Lower leg skin (tissue), 4 donors: Measurements from ENCODE around the gene DGKQ. TPM values are rescaled to one million over a fixed set of nuclear protein-coding genes. Genes with fewer than 3 reads are reported as not detected.

Experiments used
- DNase-seq, 2 donors: peaks; one replicate each; pipeline ENCODE4 v3.0.0-alpha.2; 2019; ENCODE audit warnings: low spot score in 2 of 2
- H3K4me3 ChIP-seq: fragments of 200-600 bp; sonication (generic); 2 replicates; pipeline ENCODE4 v1.5.1; 2017; ENCODE audit warnings: mild to moderate bottlenecking, low read depth; ENCODE audit not compliant: poor library complexity, severe bottlenecking
- POLR2A ChIP-seq, 2 donors: fragments of 450-650 bp; IDR thresholded peaks; one replicate each; pipeline ENCODE4 v1.6.1; 2016 to 2017; ENCODE audit warnings: antibody characterized with exemption in 2 of 2, mild to moderate bottlenecking in 1 of 2, moderate library complexity in 1 of 2
- WGBS, 2 donors: methylation state at CpG; one replicate each; pipeline ENCODE4 v1.1.5; 2018; 5-methylcytosine and 5-hydroxymethylcytosine counted together
- intact Hi-C: fragments of 100-400 bp; cut with DNase I; formaldehyde crosslinking; loops from one replicate; pipeline ENCODE4 v1.15.0; 2023; ENCODE audit warnings: low total_unique reads
- total RNA-seq, 4 donors: library from RNA; depleted of rRNA; stranded (reverse); fragments of >200 nt; gene quantifications; one replicate each; pipeline ENCODE4 v1.1.0, GENCODE V29; 2016
- TF ChIP-seq, protein P1 (sequence below), 3 donors: fragments of 450-650 bp; IDR thresholded peaks; one replicate each; pipeline ENCODE4 v1.5.1; 2016; ENCODE audit warnings: antibody characterized with exemption in 3 of 3, mild to moderate bottlenecking in 3 of 3, moderate library complexity in 2 of 3

DGKQ gene
- 10 to 100 TPM; 18.4 to 30.7 (median 22.4) TPM for total RNA-seq

DNA sequence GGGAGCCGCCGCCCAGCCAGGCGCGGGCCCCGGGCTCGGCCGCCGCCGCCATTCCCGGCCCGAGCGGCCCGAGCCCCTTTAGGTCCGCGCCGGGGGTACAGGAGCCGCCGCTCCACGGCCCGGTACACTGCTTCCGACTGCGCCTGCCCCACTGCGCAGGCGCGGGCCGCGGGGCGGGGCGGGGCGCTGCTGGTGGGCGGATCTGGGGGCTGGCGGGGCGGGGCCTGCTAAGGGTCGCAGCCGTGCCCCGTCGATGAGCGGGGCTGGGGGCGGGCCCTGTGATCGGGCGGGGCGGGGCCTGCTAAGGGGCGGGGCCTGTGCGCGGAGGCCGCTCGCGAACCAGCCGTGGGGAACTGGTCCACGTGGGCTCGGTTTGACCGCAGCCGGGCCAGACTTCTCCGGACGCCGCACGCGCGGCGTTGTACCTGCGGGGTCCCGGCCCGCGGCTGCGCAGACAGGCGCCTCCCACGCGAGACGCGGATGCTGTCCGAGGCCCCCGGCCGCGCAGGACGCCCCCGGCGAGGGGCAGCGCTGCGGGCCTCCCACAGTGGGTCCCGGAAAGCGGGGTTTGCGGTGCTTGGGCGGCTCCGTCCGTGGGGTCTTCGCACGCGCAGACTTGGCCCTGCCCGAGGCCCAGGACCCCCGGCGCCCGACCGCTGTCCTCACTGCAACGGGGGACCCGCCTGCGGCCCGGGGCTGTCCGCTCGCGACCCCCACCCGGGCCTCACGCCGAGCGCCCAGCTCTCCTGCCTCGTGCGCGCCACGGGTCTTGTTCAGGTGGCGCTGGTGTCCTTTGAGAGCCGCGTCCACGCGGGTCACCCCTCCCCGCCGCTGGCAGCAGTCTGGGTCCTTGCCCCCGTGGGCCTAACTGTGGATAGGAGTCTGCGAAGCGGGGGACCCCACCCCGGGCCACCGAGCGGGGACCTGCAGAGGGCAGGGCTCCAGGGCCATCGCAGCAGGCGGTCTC is at the start of gene DGKQ:
Gene DGKQ, minus strand, starts transcription at position 139 of the 967 bp plus-strand sequence. Its CDS starts 87 bp downstream, at position 52.
- peak within 1 kb of the TSS; percentile 67 for H3K4me3 ChIP-seq
- TF ChIP-seq, protein P1, sequence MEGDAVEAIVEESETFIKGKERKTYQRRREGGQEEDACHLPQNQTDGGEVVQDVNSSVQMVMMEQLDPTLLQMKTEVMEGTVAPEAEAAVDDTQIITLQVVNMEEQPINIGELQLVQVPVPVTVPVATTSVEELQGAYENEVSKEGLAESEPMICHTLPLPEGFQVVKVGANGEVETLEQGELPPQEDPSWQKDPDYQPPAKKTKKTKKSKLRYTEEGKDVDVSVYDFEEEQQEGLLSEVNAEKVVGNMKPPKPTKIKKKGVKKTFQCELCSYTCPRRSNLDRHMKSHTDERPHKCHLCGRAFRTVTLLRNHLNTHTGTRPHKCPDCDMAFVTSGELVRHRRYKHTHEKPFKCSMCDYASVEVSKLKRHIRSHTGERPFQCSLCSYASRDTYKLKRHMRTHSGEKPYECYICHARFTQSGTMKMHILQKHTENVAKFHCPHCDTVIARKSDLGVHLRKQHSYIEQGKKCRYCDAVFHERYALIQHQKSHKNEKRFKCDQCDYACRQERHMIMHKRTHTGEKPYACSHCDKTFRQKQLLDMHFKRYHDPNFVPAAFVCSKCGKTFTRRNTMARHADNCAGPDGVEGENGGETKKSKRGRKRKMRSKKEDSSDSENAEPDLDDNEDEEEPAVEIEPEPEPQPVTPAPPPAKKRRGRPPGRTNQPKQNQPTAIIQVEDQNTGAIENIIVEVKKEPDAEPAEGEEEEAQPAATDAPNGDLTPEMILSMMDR (IDR thresholded peaks at IDR 0.05): no peak
- TF ChIP-seq POLR2A (IDR thresholded peaks at IDR 0.05): no peak
- 34 to 45% methylated on average over 24 to 61 of the region's 123 CpGs for WGBS, 2 donors
- intact Hi-C loops: no loop called here
- DNase-seq: peak; percentile 77 to 96

GRCh38 chr4:1022739-1023066 is 49.3 kb upstream of the DGKQ start:
- H3K4me3 ChIP-seq: no peak overlapping the region
- DNase-seq: no peak
- no peak for TF ChIP-seq POLR2A (IDR thresholded peaks at IDR 0.05)
- TF ChIP-seq, protein P1 (IDR thresholded peaks at IDR 0.05): no peak
- WGBS, 2 donors: 63 to 77% methylated on average over 18 to 19 of the region's 19 CpGs
- intact Hi-C loops: no loop called here

DNA sequence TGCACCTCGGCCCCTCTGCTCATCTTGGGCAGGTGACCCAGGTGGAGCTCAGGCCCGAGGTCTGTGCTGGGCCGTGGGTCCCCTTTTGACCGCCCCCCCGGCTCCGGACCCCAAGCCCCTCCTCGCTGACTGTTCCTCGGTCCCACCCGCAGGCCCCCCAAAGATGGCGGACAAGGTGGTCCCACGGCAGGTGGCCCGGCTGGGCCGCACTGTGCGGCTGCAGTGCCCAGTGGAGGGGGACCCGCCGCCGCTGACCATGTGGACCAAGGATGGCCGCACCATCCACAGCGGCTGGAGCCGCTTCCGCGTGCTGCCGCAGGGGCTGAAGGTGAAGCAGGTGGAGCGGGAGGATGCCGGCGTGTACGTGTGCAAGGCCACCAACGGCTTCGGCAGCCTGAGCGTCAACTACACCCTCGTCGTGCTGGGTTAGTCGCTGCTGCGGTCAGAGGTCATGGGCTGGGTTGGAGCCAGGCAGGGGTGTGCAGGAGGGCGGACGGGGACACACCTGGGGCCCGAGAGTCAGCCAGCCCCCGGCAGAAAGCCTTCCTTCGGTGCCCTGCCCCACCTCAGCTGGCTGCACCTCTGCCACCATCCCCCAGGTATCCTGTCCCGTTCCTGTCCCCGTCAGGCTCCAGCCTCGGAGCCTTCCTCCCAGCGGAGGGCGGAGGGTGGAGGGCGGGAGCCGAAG is 48.8 kb upstream of the DGKQ start:
- DNase-seq: no peak
- intact Hi-C loops: no loop called here
- TF ChIP-seq, protein P1 (IDR thresholded peaks at IDR 0.05): no peak
- no peak for TF ChIP-seq POLR2A (IDR thresholded peaks at IDR 0.05)
- WGBS, 2 donors: 81 to 88% methylated on average over 30 to 35 of the region's 46 CpGs
- H3K4me3 ChIP-seq: no peak overlapping the region

DNA sequence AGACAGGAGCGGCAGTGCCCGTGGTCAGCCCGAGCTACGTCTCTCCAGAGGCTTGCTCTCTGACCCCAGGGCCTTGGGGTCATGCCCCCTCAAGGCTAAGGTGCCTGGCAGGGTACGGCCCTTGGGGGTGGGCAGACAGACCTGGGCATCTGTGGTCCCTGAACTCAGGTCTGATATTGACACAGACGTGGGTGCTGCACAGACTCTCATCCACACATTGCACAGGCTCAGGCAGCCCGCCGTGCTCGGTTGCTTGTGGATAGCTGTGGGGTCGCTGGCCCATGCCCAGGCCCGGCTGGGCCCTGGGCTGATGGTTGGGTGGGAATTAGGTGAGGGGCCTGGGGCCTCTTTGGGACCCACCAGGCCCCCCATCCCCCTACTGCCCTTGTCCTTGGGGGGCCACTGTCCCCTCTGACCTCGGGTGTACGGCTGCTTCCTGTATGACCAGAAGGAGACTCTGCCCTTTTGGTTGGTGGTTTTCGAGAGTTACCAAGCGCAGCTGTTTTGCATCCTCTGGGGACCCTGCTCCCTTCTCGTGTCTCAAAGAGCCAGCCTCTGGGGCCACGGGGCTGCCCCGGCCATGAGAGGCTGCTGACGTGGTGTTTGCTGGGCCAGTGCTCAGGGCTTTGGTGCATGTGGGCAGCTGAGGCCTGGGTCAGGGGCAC is 48.1 kb upstream of the DGKQ start:
- DNase-seq: no peak
- H3K4me3 ChIP-seq: no peak overlapping the region
- no peak for TF ChIP-seq POLR2A (IDR thresholded peaks at IDR 0.05)
- intact Hi-C loops: no loop called here
- WGBS, 2 donors: 83 to 91% methylated on average over 13 to 19 of the region's 19 CpGs

DNA sequence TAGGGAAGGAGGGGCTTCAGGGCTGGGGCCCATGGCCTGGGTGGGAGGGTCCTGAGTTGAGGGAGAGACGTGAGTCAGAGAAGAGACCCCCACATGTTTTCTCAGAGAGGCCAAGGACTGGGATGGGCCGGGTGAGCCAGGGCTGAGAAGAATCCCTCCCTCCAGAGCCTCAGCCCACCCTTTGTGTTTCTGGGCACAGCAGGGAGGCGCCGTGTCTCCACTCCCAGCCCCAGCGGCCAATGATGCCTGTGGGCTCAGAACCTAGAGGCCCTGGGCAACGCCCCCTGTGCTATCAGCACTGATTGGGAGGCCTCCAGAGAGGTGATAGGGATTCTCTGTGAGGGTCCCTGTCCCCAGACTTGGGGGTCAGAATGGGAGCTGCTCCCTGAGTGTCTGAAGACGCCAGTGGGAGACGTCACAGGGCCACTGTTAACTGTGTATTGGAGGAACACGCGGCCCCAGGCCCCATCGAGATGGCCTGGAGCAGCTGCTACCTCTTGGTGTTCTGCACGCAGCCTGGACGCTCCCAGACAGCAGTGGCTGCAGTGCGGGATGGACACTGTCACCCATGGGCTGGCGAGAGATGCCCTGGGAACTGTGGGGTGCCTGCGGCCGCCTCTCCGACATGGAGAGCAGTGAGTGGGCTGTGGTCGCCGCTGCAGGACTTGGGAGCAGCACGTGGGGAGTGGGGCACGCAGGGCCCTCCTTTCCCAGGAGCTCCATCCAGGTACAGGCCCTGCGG is 46.5 kb upstream of the DGKQ start:
- H3K4me3 ChIP-seq: no peak overlapping the region
- TF ChIP-seq, protein P1 (IDR thresholded peaks at IDR 0.05): no peak
- no peak for TF ChIP-seq POLR2A (IDR thresholded peaks at IDR 0.05)
- intact Hi-C loops: no loop called here
- WGBS, 2 donors: 82 to 86% methylated on average over 12 to 19 of the region's 23 CpGs
- DNase-seq: no peak
